ENCODE data around the gene SLC9A9.

DNA sequence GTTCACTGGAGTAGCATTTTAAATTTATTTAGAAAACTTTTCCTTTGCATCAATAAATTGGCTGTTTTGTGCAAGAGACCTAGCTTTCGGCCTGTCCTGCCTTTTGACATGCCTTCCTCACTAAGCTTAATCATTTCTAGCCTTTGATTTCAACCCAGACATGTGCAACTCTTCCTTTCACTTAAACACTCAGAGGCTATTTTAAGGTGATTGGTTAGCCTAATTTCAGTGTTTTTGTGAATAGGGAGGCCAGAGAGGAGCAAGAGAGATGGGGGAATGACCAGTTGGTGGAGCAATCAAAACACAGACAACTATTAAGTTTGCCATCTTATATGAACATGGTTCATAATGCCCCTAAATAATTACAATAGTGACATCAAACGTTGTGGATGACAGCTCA lies 333.4 kb downstream of the SLC9A9 start:
- TF ChIP-seq, protein P1, sequence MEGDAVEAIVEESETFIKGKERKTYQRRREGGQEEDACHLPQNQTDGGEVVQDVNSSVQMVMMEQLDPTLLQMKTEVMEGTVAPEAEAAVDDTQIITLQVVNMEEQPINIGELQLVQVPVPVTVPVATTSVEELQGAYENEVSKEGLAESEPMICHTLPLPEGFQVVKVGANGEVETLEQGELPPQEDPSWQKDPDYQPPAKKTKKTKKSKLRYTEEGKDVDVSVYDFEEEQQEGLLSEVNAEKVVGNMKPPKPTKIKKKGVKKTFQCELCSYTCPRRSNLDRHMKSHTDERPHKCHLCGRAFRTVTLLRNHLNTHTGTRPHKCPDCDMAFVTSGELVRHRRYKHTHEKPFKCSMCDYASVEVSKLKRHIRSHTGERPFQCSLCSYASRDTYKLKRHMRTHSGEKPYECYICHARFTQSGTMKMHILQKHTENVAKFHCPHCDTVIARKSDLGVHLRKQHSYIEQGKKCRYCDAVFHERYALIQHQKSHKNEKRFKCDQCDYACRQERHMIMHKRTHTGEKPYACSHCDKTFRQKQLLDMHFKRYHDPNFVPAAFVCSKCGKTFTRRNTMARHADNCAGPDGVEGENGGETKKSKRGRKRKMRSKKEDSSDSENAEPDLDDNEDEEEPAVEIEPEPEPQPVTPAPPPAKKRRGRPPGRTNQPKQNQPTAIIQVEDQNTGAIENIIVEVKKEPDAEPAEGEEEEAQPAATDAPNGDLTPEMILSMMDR (conservative IDR thresholded peaks at IDR 0.05; ENCODE audit: low read depth, low read length): no peak
- no peak for TF ChIP-seq EZH2 (IDR thresholded peaks at IDR 0.05; ENCODE audit: borderline replicate concordance, low read depth, low read length, poor library complexity, severe bottlenecking)
